Neural progenitor cell (in vitro differentiated cells): ENCODE results near the gene SMIM38. TPM values are rescaled to one million over a fixed set of nuclear protein-coding genes. Genes with fewer than 3 reads are reported as not detected.

Source experiments
- DNase-seq: peaks from one replicate; pipeline ENCODE4 v3.0.0-alpha.2; 2016; ENCODE audit warnings: low spot score
- H2AFZ ChIP-seq: fragments of 200-600 bp; sonication (generic); replicated peaks from 2 replicates; pipeline ENCODE4 v1.6.1; 2016; ENCODE audit warnings: antibody characterized with exemption
- H3F3A ChIP-seq: fragments of 200-600 bp; sonication (generic); 2 replicates; pipeline ENCODE4 v1.6.1; 2016; ENCODE audit warnings: antibody characterized with exemption, low read depth
- H3K27ac ChIP-seq: fragments of 200-600 bp; sonication (generic); 2 replicates; pipeline ENCODE4 v1.5.1; 2016; ENCODE audit warnings: mild to moderate bottlenecking
- H3K27me3 ChIP-seq: fragments of 200-600 bp; sonication (generic); 2 replicates; pipeline ENCODE4 v1.6.1; 2016; ENCODE audit warnings: mild to moderate bottlenecking, moderate library complexity
- H3K36me3 ChIP-seq: fragments of 200-600 bp; sonication (generic); 2 replicates; pipeline ENCODE4 v1.5.1; 2016
- H3K4me1 ChIP-seq: fragments of 200-600 bp; sonication (generic); 2 replicates; pipeline ENCODE4 v1.6.1; 2016; ENCODE audit warnings: mixed run types
- H3K4me2 ChIP-seq: fragments of 200-600 bp; sonication (generic); 2 replicates; pipeline ENCODE4 v1.6.1; 2016
- H3K4me3 ChIP-seq: fragments of 200-600 bp; sonication (generic); 2 replicates; pipeline ENCODE4 v1.5.1; 2016
- H3K79me2 ChIP-seq: fragments of 200-600 bp; sonication (generic); 2 replicates; pipeline ENCODE4 v1.6.1; 2016; ENCODE audit warnings: low read depth
- H3K9ac ChIP-seq: fragments of 200-600 bp; sonication (generic); 2 replicates; pipeline ENCODE4 v1.6.1; 2016
- H3K9me3 ChIP-seq: fragments of 200-600 bp; sonication (generic); 2 replicates; pipeline ENCODE4 v1.5.1; 2016; ENCODE audit warnings: low read depth
- H4K20me1 ChIP-seq: fragments of 200-600 bp; sonication (generic); 2 replicates; pipeline ENCODE4 v1.6.1; 2016; ENCODE audit warnings: low read depth
- H3K27ac Mint-ChIP-seq: 3 replicates; pipeline ENCODE4 v1.8.0; 2021; ENCODE audit warnings: mixed read lengths
- H3K27me3 Mint-ChIP-seq: 2 replicates; pipeline ENCODE4 v1.8.0; 2022; ENCODE audit warnings: low read depth, mild to moderate bottlenecking, inconsistent platforms, moderate library complexity, mixed read lengths; ENCODE audit not compliant: insufficient read depth
- H3K36me3 Mint-ChIP-seq: 3 replicates; pipeline ENCODE4 v1.8.0; 2021; ENCODE audit warnings: mixed read lengths
- H3K4me1 Mint-ChIP-seq: 3 replicates; pipeline ENCODE4 v1.8.0; 2021; ENCODE audit warnings: mixed read lengths
- H3K4me3 Mint-ChIP-seq: 3 replicates; pipeline ENCODE4 v1.8.0; 2021; ENCODE audit warnings: mild to moderate bottlenecking, moderate library complexity, mixed read lengths
- H3K9me3 Mint-ChIP-seq: 3 replicates; pipeline ENCODE4 v1.8.0; 2020; ENCODE audit warnings: mixed read lengths
- CTCF ChIP-seq: fragments of 200-600 bp; sonication (generic); IDR thresholded peaks from 2 replicates; pipeline ENCODE4 v1.5.1; 2017; ENCODE audit warnings: antibody characterized with exemption, mild to moderate bottlenecking
- EZH2 ChIP-seq: fragments of 200-600 bp; sonication (generic); IDR thresholded peaks from 2 replicates; pipeline ENCODE4 v1.6.1; 2017; ENCODE audit warnings: antibody characterized with exemption, mild to moderate bottlenecking, moderate library complexity
- EZH2phosphoT487 ChIP-seq: fragments of 200-600 bp; sonication (generic); IDR thresholded peaks from 2 replicates; pipeline ENCODE4 v1.6.1; 2017; ENCODE audit warnings: antibody characterized with exemption
- total RNA-seq: library from RNA; depleted of rRNA; stranded (reverse); fragments of >200 nt; gene quantifications from 2 replicates; pipeline ENCODE4 v1.2.3, GENCODE V29; 2015; ENCODE audit warnings: low replicate concordance

The SMIM38 gene
- total RNA-seq = 1.5 and 2.0 TPM in 2 replicates

GRCh38 chr11:69155302-69156234 is at the start of gene SMIM38:
Gene SMIM38, plus strand, starts transcription at chr11:69155935. Its CDS starts 1,912 bp downstream, at chr11:69157847.
- Histone ChIP-seq H2AFZ (no peak within 1 kb of the TSS), H3K27ac (no peak within 1 kb of the TSS), H3K9ac (no peak within 1 kb of the TSS), H3K4me2 (peak within 1 kb of the TSS; percentile 46), H3K27me3 (no peaks in the 10 kb centered on the region), H3K9me3 (no peaks in the 10 kb centered on the region), H4K20me1 (no peaks in the 10 kb centered on the region), H3K36me3 (no peaks in the 10 kb centered on the region), H3K4me3 (no peak within 1 kb of the TSS), H3K79me2 (no peaks in the 10 kb centered on the region), H3K4me1 (peaks cover 45% of the 10 kb centered on the region), H3F3A (peaks cover 19% of the 10 kb centered on the region)
- H3K27me3 Mint-ChIP-seq = peaks cover 3% of the 10 kb centered on the region
- H3K4me3 Mint-ChIP-seq = peak within 1 kb of the TSS; percentile 28
- H3K4me1 Mint-ChIP-seq = peaks cover 40% of the 10 kb centered on the region
- no peak for DNase-seq
- H3K9me3 Mint-ChIP-seq = peaks cover 10% of the 10 kb centered on the region
- H3K36me3 Mint-ChIP-seq = peaks cover 4% of the 10 kb centered on the region
- H3K27ac Mint-ChIP-seq = peak within 1 kb of the TSS; percentile 82
- TF ChIP-seq EZH2 (no peak), EZH2phosphoT487 (no peak)

- Histone ChIP-seq H3K9ac (no peak overlapping the region), H2AFZ (no peak overlapping the region), H3K9me3 (no peaks in the 10 kb centered on the region), H4K20me1 (no peaks in the 10 kb centered on the region), H3K27me3 (no peaks in the 10 kb centered on the region), H3K4me1 (no peaks in the 10 kb centered on the region), H3K79me2 (no peaks in the 10 kb centered on the region), H3F3A (no peaks in the 10 kb centered on the region), H3K36me3 (no peaks in the 10 kb centered on the region), H3K27ac (no peak overlapping the region), H3K4me2 (no peak overlapping the region), H3K4me3 (no peak overlapping the region)
- Mint-ChIP-seq H3K4me3 (no peak overlapping the region), H3K9me3 (peaks cover 14% of the 10 kb centered on the region), H3K36me3 (no peaks in the 10 kb centered on the region), H3K27ac (no peak overlapping the region), H3K4me1 (peaks cover 14% of the 10 kb centered on the region), H3K27me3 (peaks cover 12% of the 10 kb centered on the region)
- no peak for DNase-seq
- no peak for TF ChIP-seq EZH2phosphoT487
- no peak for TF ChIP-seq CTCF
- no peak for TF ChIP-seq EZH2
Measured at GRCh38 chr11:69106031-69106811, 49.5 kb upstream of the SMIM38 start.

- H3K36me3 Mint-ChIP-seq = no peaks in the 10 kb centered on the region
- no peak overlapping the region for H3K9ac ChIP-seq
- H3K4me2 ChIP-seq = no peak overlapping the region
- H3K9me3 Mint-ChIP-seq = peaks cover 17% of the 10 kb centered on the region
- no peak for DNase-seq
- H3K4me1 Mint-ChIP-seq = peaks cover 16% of the 10 kb centered on the region
- no peak overlapping the region for H3K27ac ChIP-seq
- no peak overlapping the region for H3K4me3 Mint-ChIP-seq
- H3K27me3 ChIP-seq = no peaks in the 10 kb centered on the region
- no peaks in the 10 kb centered on the region for H3K36me3 ChIP-seq
- H3K4me3 ChIP-seq = no peak overlapping the region
- no peaks in the 10 kb centered on the region for H4K20me1 ChIP-seq
- no peak overlapping the region for H3K27ac Mint-ChIP-seq
- TF ChIP-seq EZH2 = no peak
- no peak for TF ChIP-seq EZH2phosphoT487
- TF ChIP-seq CTCF = no peak
- no peaks in the 10 kb centered on the region for H3F3A ChIP-seq
- H3K79me2 ChIP-seq = no peaks in the 10 kb centered on the region
- no peak overlapping the region for H2AFZ ChIP-seq
- no peaks in the 10 kb centered on the region for H3K9me3 ChIP-seq
- peaks cover 10% of the 10 kb centered on the region for H3K27me3 Mint-ChIP-seq
- no peaks in the 10 kb centered on the region for H3K4me1 ChIP-seq
Measured at GRCh38 chr11:69107413-69107812, 48.3 kb upstream of the SMIM38 start.
